ENCODE data around the gene DSG3.

DSG3 gene

GRCh38 chr18:31447530-31448191, at the start of gene DSG3:
Gene DSG3 (plus strand): TSS chr18:31447741. CDS start chr18:31447878, 137 bp downstream.
- Histone ChIP-seq H3K36me3 (replicated peaks; ENCODE audit: low read depth, low read length) (no peaks in the 10 kb centered on the region), H3K4me2 (ENCODE audit: low read length) (no peak within 1 kb of the TSS), H3K27me3 (ENCODE audit: low read depth, low read length) (no peaks in the 10 kb centered on the region), H3K27ac (ENCODE audit: low read length) (no peak within 1 kb of the TSS), H3K9ac (ENCODE audit: low read length) (no peak within 1 kb of the TSS), H3K79me2 (ENCODE audit: low read length) (no peaks in the 10 kb centered on the region), H2AFZ (ENCODE audit: low read depth, low read length) (no peak within 1 kb of the TSS), H4K20me1 (ENCODE audit: insufficient read depth, low read length) (no peaks in the 10 kb centered on the region), H3K4me1 (ENCODE audit: low read length) (no peaks in the 10 kb centered on the region), H3K4me3 (ENCODE audit: low read length) (no peak within 1 kb of the TSS), H3K9me3 (ENCODE audit: insufficient read depth, low read length) (no peaks in the 10 kb centered on the region)
- no peak for TF ChIP-seq EZH2phosphoT487 (IDR thresholded peaks at IDR 0.05; ENCODE audit: low read depth)
- no peak for TF ChIP-seq CTCF (IDR thresholded peaks at IDR 0.05; ENCODE audit: low read depth, low read length)

- Histone ChIP-seq H3K79me2 (ENCODE audit: low read length) (no peaks in the 10 kb centered on the region), H3K27me3 (ENCODE audit: low read depth, low read length) (no peaks in the 10 kb centered on the region), H3K36me3 (replicated peaks; ENCODE audit: low read depth, low read length) (no peaks in the 10 kb centered on the region), H2AFZ (ENCODE audit: low read depth, low read length) (no peak overlapping the region), H3K4me3 (ENCODE audit: low read length) (no peak overlapping the region), H3K27ac (ENCODE audit: low read length) (no peak overlapping the region), H3K9ac (ENCODE audit: low read length) (no peak overlapping the region), H3K9me3 (ENCODE audit: insufficient read depth, low read length) (no peaks in the 10 kb centered on the region), H3K4me2 (ENCODE audit: low read length) (no peak overlapping the region), H4K20me1 (ENCODE audit: insufficient read depth, low read length) (no peaks in the 10 kb centered on the region), H3K4me1 (ENCODE audit: low read length) (no peaks in the 10 kb centered on the region)
- no peak for TF ChIP-seq CTCF (IDR thresholded peaks at IDR 0.05; ENCODE audit: low read depth, low read length)
- TF ChIP-seq EZH2phosphoT487 (IDR thresholded peaks at IDR 0.05; ENCODE audit: low read depth) = no peak
Measured at GRCh38 chr18:31398191-31398590, 49.4 kb upstream of the DSG3 start.

GRCh38 chr18:31399306-31400032, 48.1 kb upstream of the DSG3 start:
- H3K27ac ChIP-seq (ENCODE audit: low read length) = no peak overlapping the region
- TF ChIP-seq CTCF (IDR thresholded peaks at IDR 0.05; ENCODE audit: low read depth, low read length) (no peak), EZH2phosphoT487 (IDR thresholded peaks at IDR 0.05; ENCODE audit: low read depth) (no peak)
- no peak overlapping the region for H2AFZ ChIP-seq (ENCODE audit: low read depth, low read length)

GRCh38 chr18:31401156-31402025, 46.1 kb upstream of the DSG3 start:
- H3K4me1 ChIP-seq (ENCODE audit: low read length) = no peaks in the 10 kb centered on the region

More at GRCh38 chr18:31399306-31400032, 48.1 kb upstream of the DSG3 start:
- Histone ChIP-seq H3K9me3 (ENCODE audit: insufficient read depth, low read length) (no peaks in the 10 kb centered on the region), H3K4me1 (ENCODE audit: low read length) (no peaks in the 10 kb centered on the region), H4K20me1 (ENCODE audit: insufficient read depth, low read length) (no peaks in the 10 kb centered on the region), H3K4me2 (ENCODE audit: low read length) (no peak overlapping the region), H3K9ac (ENCODE audit: low read length) (no peak overlapping the region), H3K4me3 (ENCODE audit: low read length) (no peak overlapping the region), H3K27me3 (ENCODE audit: low read depth, low read length) (no peaks in the 10 kb centered on the region), H3K79me2 (ENCODE audit: low read length) (no peaks in the 10 kb centered on the region), H3K36me3 (replicated peaks; ENCODE audit: low read depth, low read length) (no peaks in the 10 kb centered on the region)

More at GRCh38 chr18:31401156-31402025, 46.1 kb upstream of the DSG3 start:
- no peaks in the 10 kb centered on the region for H3K79me2 ChIP-seq (ENCODE audit: low read length)
- no peak overlapping the region for H3K9ac ChIP-seq (ENCODE audit: low read length)
- no peaks in the 10 kb centered on the region for H4K20me1 ChIP-seq (ENCODE audit: insufficient read depth, low read length)
- no peak for TF ChIP-seq EZH2phosphoT487 (IDR thresholded peaks at IDR 0.05; ENCODE audit: low read depth)
- no peak for TF ChIP-seq CTCF (IDR thresholded peaks at IDR 0.05; ENCODE audit: low read depth, low read length)
- no peaks in the 10 kb centered on the region for H3K27me3 ChIP-seq (ENCODE audit: low read depth, low read length)
- H3K4me3 ChIP-seq (ENCODE audit: low read length) = no peak overlapping the region
- H3K9me3 ChIP-seq (ENCODE audit: insufficient read depth, low read length) = no peaks in the 10 kb centered on the region
- H2AFZ ChIP-seq (ENCODE audit: low read depth, low read length) = no peak overlapping the region
- no peak overlapping the region for H3K27ac ChIP-seq (ENCODE audit: low read length)
- H3K36me3 ChIP-seq (replicated peaks; ENCODE audit: low read depth, low read length) = no peaks in the 10 kb centered on the region
- no peak overlapping the region for H3K4me2 ChIP-seq (ENCODE audit: low read length)

Data from OCI-LY3 (cell line).